Amygdala (tissue), 56 donors: ENCODE measurements around the gene CPA1.

Experiments used
- DNase-seq, 56 donors: peaks; one replicate each; lab custom pipeline; 2025; lab: John Stamatoyannopoulos, UW

The CPA1 gene

GRCh38 chr7:130379921-130380860, at the start of gene CPA1:
Gene CPA1 (plus strand): TSS chr7:130380494. CDS start chr7:130380521, 27 bp downstream.
- DNase-seq, result no peak

DNA sequence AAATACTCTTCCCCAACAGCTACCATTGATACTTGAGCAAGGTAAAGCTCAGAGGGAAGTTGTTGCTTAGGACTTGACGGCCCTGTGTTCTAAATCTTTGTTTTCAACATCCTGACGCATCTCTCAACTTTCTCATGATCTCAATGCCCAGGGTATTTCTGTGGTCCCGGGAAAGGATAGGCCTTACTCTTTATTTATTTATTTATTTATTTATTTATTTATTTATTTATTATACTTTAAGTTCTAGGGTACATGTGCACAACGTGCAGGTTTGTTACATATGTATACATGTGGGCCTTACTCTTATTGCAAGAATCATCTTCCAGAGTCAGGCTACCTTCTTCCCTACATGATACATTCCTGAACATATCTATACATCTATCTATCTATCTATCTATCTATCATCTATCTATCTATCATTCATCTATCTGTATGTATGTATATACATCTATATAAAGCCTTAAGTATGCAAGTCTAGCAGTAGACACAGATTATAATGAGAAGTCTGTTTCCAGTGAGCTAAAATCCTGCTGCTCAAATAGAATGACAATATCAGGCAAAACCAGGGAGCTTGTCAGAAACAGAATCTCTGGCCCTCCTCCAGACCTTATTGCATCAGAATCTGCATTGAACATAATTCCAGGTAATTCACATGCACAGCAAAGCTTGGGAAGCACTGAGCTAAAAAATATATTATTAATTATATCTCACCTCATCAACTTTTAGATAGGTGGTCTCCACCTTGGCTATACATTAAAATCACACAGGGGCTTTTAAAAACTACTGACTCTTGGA, 47.8 kb upstream of the CPA1 start:
- no peak for DNase-seq

- no peak for DNase-seq
These were observed 46.5 kb upstream of the CPA1 start for GRCh38 chr7:130333832-130334231.

DNA sequence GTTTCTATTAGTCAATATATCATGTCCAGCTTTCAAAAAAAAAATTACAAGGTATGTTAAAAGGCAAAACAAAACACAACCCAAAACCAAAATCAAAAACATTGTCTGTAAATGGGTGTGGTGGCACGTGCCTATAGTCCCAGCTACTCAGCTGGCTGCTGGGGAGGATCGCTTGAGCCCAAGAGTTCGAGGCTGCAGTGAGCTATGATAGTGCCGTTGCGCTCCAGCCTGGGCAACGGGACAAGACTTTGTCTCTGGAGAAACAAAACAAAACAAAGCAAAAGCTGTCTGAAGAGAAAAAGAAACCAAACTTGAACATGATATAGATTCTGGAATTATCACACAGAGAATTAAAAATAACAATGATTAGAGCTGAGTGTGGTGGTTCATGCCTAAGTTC, 46.0 kb upstream of the CPA1 start:
- DNase-seq, result no peak

DNA sequence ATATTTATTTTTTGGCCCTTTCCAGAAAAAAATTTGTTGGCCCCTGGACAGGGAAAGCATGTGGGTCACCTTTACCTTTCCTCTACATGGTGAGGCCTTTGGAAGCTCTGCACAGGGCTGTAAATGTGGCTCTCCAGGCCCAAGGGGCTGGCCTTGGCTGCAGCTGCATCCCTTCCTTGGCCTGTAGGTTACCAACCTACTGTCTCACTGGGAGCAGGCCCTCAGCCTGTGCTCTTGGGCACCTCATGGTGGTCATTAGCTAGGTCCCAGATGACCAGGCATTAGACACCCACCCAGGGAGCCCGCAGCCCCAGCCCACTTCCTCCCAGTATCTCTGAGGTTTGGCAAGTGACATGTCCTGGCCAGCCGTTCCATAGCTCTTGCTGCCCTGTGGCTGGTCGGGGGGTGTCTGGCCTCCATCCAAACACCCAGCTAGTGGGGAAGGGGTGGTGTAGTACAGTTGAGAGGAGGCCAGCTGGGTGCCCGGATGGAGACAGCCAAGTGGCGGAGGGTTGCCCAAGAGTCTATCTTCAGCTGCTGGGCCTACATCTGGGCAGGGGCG, 42.8 kb upstream of the CPA1 start:
- no peak for DNase-seq

- no peak for DNase-seq
These were observed 42.1 kb upstream of the CPA1 start for GRCh38 chr7:130338233-130338632.

GRCh38 chr7:130341882-130342281, 38.4 kb upstream of the CPA1 start:
- DNase-seq, result no peak

GRCh38 chr7:130342701-130343380, 37.5 kb upstream of the CPA1 start:
- no peak for DNase-seq

DNA sequence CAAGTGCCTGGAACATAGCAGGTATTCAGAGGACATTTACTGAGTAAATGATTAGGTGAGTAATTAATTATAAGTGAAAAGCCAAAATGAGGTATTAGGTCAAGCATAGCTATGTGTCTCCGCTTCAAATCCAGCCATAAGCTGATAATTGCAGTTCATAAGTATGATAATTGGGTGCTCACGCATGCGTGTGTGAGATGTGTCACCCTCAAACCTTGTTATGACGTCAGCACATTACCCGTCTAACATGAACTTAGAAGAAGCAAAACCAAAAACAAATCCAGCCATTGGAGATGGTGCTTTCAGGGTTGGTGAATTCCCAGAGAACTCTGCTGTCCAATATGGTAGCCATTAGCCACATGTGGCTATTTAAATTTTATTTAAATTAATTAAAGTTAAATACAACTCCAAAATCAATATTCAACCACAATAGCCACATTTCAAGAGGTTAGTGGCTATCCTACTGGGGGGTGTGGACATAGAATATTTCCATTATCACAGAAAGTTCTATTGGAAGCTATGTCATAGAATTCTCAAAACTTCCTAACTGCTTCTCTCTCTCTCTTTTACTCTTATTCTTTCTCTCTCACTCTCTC, 35.9 kb upstream of the CPA1 start, which contains the start of gene CPA5:
CPA5 (plus strand) TSS at position 546 of the 596 bp plus-strand sequence. CDS start 1,670 bp downstream, outside the sequence.
- DNase-seq, result no peak

DNA sequence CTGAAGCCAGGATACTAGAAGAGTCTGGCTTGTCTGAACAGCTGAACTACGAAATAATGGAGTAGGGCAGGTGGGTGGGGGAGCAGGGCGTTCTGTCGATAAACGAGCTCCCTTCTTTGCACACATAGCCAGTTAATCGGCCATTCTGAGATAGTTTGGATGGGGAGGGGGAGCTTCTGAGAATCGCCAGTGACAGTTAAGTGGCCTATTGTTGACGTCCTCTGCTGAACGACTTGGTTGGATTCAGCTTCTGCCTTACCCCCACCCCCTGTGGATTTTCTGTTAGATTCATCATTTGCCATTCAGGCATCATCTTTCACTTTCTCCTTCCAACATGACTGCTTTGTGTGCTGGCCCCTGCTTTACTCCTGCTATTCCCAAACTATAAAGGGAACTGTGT, 35.2 kb upstream of the CPA1 start:
- DNase-seq, result no peak

- no peak for DNase-seq
These were observed 34.6 kb upstream of the CPA1 start for GRCh38 chr7:130345725-130346124.

DNA sequence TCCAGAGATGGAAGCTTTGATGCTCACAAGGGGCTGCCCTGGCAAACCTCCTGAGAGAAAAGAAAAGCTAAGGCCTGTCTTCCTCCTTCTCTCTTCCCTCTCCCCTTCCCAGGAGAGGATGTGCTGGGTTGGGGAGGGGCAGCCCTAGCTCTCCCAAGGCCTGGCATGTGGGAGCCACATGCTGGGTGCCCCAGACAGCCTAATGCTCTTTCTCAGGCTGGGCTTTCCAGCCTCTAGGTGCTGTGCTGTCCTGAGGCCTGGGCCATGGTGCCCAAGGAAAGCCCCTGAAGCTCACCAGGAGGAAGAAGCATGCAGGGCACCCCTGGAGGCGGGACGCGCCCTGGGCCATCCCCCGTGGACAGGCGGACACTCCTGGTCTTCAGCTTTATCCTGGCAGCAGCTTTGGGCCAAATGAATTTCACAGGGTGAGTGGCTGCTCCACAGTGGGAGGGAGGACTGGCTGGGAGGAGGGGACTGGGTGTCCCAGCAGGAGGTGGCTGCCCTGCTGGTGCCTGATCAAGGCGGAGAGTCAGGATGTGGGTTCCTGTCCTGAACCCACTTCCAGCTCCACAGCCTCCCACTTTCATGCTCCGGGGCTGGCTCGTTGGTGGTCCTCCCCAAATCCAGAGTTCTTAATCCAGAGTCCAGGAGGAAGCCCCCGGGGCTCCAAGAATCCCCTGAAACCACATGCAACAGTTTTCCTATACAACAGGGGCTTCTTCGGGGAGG, 34.0 kb upstream of the CPA1 start:
- no peak for DNase-seq

GRCh38 chr7:130346941-130347340, 33.4 kb upstream of the CPA1 start:
- no peak for DNase-seq

GRCh38 chr7:130349911-130350782, 30.1 kb upstream of the CPA1 start:
- no peak for DNase-seq

GRCh38 chr7:130350945-130351790, 29.1 kb upstream of the CPA1 start:
- no peak for DNase-seq

DNA sequence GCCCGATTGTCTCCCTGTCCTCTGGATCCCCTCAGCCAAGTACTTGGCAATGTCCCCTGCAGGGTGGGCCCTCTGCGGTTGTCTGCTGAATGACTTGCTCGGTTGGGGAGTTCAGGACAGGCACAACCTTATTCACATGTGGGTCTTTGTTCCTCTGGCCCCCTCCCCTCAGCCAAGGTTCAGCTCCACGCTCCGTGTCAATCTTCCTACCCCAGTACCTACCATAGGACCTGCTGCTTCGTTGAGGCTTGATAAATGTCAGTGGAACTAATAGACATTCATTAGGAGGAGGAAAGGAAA, 28.6 kb upstream of the CPA1 start:
- DNase-seq, result no peak

DNA sequence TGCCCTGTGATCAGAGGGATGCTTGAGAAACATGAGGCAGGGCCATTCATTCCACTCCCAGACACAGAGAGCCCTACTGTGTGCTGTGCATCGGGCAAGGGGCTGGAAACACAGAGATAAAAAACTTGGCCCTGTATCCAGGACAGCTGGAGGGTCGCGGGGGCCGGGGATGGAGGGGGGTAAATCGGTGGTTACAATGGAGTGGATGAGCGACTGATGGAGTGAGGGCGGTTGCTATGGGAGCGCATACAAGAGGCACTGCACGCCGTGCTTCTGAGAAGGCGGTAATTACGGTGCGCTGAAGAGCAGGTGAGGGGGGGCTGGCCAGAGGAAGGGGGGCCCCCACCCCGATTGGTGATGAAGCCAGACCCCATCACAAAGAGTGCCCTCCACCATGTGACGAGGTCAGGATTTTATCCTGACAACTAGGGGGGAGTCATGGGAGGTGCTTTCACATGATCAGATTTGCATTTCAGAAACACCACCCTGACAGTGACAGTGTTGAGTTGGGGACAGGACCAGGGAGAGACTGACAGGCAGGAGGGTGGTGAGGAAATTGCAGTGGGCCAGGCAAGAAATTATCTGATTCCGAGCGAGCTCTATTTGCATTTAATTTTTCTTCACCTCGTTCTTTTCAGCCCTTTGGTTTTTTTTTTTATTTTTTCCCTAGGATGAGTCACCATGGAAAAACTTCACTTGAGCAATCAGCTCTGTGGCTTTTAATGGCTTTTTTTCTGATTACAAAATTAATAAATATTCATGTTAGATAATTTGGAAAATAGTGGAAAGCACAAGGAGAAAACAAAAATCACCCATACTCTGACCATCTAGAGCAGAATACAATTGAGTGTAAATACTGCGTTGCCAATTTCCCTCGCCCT, 27.9 kb upstream of the CPA1 start:
- DNase-seq, result peak in 15 of 56 donors; percentile 12 to 67 (median 25)
